ENCODE results near the gene ST6GAL2.

Gene ST6GAL2

DNA sequence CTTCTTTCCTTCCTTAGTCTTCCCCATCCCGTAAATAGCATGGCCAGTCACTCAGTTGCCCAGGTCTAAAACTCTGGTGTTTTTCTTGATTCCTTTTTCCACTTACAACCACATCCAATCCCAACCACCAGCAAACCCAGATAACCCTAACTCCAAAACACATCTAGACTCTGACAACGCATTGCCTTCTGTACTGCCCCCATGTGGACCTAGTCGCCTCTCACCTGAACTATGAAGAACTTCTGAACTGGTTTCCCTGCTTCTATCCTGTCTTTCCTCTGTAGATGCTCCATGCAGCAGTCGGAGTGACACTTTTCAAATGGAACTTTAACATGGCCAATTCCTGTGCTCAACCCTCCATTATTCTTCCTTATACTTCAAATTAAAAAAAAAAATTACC lies 26.5 kb downstream of the ST6GAL2 start:
- no peak for FAIRE-seq

DNA sequence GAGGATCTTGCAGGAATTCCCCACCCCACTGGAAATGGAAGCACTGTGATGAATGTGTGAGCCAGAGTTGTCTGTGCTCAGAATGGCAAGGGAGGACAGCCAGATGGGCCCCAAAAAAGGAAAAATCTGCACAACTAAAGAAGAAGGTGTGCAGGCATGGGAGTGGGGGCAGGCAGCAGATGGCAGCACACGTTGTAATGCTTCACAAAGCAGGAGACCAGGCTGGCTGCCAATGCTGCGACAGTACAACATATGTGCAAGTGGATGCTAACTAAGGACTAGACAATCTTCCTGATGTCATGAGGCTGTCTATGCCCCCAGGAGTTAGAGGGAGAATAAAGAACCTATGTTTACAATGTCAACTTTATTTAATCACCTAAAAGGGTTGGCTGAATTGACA lies 27.2 kb downstream of the ST6GAL2 start:
- no peak for FAIRE-seq

DNA sequence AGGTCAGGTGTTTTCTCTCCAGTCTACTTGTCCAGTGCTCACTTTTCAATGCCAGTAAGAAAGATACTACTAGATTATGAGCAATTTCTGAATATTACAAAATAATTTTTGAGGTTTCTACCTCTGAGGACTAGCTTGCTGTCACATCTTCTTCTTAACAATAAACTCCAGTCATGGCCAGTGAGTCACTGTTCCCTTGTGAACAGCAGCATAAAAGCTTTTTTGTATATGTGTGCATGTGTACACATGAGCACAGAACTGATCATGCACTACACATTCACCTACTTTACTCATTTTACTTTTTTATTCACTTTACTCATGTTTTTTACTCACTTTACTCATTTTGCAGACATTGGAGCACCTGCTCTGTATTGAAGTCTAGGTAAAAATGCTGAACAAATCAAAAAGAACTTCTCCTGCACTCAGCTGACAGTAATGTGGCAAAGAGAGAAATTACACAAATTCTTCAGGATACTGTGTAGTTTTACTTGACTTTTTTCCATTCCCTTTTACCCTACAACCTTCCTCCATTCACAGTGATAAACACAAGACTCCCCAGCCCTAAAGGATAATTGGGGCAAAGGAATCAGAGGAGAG lies 28.0 kb downstream of the ST6GAL2 start:
- no peak for FAIRE-seq

DNA sequence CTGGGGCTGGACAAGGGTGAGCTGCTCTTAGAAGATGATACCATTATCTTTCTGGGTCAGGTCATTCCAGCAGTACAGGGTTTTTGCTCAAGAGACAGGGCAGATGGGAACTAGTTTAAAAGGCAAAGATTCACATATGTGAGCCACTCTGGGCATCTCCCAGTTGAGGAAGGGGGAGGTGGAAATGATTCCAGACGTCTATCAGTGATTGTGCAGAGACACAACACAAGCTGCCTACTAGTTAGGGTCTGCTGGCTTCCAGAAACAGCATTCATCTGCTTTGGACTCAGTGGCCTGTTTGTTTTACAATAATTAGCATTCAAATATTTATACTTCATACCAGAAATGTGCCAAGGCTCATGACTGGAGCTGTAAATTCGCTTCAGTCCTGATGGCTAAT lies 32.3 kb downstream of the ST6GAL2 start:
- FAIRE-seq = no peak

DNA sequence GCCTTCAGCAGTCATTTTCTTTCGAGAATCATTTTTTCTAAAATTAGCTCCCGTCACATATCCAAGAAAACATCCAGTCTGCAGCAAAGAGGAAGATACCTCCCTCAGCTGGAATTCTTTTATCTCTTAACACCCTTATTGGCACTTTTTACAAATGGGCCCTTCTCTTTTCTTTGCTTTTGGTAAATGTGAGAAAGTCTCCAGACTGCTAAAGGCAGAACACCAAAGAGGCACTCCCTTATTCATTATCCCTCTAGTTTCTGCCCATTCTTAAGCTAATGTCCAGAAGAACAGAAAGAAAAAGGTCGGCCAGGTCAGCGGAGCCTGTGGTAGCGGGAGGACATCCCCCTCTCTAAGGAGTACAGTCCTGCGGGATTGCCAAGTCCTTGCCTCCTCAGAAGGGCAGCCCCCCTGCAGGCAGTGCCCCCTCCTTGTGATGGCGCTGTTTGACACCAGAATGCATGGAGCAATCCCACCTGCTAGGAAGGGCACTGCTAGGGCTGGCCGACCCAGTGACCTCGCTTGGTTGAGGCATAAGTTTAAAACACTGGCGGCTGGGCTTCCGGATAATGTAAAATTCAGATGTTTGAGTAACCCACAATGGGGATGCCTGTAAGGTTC lies 34.0 kb downstream of the ST6GAL2 start:
- FAIRE-seq = no peak

DNA sequence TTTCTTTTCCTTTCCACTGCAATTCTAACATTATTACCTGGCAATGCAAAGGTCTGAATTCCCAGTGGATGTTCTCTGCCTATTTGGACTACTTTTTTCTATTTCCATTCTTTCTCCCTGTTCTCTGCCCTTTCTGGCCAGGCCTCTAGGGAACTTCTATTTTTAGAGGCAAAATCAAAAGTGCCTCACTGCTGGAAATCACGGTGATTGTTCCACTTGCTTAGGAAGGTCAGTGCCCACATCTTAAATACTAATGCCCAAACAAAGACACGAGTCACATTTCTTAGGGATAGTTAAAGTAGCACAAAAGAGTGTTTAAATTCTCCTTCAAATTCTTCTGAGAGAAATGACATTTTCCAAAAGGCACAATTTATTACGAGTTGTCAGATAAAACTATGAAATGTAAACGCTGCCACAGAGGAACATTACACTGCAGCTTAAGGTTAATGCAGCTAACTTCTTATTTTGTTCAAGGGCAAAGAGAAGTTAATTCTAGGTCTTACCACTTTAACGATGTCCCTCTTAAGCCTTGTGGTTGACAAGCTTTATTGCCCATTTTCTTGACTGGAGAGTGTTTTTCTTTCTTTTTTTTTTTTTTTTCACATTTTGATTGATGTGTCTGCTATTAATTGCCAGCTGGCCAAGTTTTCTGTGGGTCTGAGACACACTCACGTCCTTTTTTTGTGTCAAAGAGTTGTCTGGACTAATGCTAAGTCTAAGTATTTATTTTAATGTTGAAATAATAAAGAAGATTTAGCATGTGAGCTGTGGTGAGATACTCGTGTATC lies 34.7 kb downstream of the ST6GAL2 start:
- no peak for FAIRE-seq

DNA sequence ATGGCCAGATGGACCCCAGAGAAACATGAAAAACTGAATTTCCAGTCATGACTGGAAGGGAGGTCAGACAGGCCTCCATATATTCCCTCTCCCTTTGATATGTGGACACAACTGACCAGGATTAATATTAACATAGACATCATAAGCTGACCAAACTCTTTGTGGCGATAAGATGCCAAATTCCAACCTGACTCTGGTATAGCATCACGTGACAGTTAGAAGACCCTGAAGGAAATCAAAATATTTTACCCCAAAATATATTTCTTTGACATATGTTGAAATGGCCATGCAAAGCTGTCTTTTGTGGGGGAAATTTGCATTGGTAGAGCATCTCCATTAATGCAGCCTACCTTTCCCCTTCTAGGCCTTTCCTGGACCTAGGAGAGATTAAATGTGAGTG lies 36.7 kb downstream of the ST6GAL2 start:
- FAIRE-seq = no peak

DNA sequence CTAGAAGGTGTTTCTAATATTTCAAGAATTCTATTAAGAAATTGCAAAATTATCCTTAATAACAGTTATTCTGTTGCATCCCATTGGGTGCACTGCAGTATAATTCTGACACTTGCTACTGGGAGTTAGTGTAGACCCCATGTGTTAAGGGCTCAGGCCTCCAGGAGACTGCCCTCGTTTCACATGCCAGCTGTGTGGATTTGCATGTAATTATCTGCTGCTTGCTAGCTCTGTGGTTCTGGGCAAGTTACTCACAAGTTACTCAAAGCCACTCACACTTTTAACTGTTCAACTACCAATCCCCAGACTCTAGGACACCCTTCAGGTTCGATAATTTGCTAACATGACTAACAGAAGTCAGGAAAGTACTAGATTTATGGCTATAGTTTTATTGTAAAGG lies 38.6 kb downstream of the ST6GAL2 start:
- FAIRE-seq = no peak

DNA sequence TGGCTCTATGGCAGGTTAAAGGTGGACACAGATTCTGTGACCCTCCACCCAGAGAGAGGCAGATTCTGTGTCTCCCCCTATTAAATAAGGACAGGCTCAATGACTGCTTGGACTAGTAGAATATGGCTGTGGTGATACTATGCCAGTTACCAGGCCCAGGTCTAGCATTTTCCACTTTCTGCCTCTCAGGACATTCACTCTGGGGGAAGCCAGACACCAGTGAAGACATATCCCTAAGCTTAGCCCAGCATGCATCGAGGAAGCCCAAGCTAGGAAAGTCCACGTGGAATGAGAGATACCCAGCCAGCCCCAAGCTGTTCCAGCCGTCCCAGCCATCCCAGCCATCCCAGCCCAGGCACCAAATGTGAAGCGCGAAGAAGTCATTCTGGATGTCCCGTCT lies 40.3 kb downstream of the ST6GAL2 start:
- FAIRE-seq = no peak

DNA sequence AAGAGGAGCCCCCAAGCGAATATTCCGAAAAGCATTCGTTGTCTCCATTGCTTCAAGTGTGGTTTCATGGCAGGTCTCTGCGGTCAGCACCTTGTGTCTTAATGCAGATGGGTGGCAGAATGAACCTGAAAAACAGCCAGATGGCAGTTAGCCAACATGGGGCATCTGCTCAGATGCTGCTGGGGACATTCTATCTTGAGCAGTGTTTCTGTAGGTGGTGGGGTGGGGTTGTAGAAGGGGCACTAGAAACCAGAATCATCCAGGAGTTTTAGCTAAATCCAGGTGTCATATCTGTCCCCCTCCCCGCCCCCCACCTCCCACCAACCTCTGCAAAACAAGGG lies 42.1 kb downstream of the ST6GAL2 start:
- no peak for FAIRE-seq

DNA sequence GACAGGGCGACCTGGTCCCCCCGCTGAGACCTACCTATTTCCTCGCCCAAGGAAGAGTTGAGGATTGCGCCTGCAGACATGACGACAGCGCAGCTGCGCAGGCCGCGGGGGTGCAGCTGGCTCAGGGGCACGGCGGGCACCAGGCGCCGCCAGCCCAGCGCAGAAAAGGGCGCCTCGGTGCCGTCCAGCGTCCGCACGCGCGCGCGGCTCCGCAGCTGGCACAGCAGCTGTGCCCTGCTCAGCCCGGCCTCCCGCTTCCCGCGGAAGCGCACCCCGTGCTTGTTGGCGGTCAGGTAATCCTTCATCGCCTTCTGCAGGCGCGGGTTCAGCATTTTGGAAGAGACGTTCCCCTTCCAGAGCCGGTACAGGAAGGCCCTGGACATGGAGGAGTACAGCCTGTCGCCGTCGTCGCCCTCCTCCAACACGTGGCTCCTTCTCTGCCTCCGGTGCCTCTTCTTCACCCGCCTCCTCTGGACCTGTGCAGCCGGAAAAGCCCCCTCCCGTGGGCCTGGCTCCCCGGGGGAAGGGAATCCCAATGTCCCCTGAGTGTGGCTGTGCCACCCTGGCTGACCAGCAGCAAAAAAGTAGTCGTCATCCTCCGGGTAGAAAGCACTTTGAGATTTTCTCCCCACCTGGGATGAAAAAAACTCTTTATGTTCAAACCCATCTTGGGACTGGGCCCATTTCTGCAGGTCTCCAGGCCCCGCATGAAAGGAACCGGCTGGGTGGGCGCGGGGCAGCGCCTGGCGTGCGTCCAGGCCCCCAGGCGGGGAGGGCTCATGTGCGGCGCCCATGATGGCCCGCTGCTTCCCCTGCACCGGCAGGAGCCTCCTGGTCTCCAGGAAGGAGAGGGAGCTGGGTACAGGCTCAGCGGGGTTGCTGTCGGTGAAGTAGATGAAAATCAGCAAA lies 42.7 kb downstream of the ST6GAL2 start:
- no peak for FAIRE-seq

DNA sequence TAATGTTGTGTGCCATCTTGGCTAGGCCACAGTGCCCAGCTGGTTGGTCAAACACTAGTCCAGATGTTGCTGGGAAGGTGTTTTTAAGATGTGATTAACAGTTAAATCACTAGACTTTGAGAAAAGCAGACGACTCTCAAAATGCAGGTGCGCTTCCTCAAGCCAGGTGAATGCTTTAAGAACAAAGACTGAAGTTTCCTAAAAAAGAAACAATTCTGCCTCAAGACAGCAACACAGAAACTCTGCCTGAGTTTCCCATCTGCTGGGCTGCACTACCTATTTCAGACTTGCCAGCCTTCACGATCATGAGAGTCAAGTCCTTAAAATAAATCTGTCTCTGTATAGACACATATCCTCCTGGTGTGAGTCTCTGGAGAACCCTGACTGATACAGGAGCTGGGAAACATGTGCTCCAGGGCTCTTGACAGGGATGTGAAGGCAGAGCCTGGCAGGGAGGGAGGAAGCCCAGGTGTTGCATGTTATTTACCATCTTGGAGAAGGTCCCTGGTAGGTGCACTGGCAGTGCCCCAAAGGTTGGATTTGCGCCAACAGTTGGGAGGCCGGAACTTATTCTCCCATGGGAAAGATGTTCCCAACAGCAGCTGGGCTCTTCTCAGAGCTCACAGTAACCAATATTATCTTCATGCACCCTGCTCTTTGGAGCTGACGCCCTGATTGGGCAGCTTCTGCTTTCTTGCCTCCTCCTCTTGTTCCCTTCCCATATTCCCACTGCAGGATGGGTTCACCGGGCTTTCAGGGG lies 43.9 kb downstream of the ST6GAL2 start:
- FAIRE-seq = no peak

DNA sequence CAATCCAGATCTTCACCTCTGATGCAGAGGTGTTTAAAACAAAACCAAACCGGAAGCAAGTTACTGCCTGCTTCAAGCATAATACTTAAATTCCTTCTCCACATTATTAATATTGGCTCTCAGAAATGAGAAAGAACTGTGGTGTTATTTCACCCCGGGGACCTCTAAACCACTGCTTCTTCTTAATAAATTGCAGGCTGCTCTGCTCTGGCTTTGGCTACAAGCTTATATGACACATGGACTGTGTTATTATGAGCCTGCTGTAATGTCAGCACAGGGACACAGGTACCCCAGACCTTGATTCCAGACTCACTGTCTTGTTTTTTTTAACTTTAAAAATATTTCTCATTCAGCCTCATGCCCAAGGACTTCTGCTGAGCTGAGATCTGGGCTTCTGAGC lies 45.1 kb downstream of the ST6GAL2 start:
- no peak for FAIRE-seq

DNA sequence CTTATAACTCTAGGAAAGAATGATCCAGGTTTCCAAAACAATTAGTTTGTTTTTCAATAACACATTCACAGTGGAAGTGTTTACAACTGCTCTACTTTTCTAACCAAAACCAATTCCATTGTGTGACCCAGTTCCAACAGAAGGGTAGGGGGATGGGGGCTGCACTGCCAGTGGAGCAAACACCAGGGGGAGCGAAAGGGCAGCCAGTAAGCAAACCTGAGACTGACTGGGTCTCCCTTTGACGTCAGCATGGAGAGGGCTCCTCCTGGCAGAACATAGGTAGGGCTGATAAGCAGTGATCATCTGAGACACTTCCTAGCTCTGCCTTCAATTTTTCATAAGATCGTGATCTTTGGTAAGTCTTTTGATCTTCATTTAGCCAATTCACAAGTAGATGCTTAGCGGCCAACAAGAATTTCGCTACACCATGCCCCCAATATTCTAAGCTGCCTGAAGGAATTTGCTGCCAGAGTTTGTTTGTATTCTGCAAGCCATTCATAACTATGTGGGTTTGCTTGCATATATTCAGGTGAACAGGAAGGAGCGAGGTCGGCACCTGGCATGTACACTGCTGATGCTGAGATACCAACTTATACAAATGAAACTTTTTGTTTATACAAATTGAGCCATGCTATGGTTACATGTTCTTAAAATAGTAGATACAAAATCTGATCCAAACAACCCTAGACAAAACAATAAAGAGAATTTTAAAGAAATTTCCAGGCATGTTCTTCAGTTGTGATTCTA lies 45.9 kb downstream of the ST6GAL2 start:
- FAIRE-seq = no peak

DNA sequence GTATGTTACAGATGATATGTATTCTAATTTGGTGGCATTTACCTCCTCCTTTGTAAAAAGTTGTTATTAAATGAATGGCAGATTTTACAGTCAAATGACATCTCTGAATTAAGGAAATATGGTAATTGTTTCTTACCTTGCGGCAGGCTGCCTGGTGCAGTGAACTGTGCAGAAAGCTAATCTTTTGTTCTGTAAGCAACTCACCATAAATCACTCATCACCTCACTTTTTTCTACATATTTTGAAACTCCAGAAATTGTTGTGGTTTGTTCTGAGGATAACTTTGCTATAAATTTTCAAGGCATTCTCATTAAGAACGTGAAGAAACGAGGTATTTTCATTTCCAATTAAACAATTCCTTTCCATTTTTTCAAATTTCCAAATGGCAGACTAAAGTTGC lies 52.7 kb downstream of the ST6GAL2 start:
- FAIRE-seq = no peak

DNA sequence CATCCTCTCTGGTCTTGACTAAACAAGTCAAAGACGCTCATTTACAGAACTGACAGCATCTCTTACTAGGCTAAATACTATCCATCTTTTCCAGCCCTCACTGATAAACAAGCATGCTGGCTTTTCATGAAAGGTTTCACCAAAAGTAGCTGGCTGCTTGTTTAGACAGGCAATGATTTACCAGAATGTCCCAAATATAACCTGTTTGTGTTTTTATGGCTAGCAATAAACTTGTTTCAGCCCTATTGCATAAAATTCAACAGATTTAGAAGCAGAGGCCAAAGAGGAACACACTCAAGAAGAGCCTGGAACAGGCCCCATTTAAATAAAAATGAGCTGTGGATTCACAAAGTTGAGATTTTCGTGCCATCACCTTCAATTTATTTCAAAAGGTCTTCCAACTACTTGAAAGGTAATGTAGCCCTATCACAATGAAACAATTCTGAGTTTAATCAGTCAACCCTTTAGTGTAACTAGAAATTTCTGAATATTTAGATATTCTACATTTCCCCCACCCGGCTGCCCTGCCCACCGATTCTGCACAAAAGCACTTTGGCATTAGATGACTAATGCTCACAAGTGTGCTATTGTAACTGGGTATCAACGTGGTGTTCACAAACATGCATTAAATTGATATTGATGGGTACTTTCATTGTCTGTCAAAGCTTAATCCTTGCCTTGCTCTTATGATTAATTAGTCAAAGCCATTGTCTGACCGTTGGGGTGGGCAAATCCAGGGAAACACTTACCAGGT lies 54.0 kb downstream of the ST6GAL2 start:
- no peak for FAIRE-seq

DNA sequence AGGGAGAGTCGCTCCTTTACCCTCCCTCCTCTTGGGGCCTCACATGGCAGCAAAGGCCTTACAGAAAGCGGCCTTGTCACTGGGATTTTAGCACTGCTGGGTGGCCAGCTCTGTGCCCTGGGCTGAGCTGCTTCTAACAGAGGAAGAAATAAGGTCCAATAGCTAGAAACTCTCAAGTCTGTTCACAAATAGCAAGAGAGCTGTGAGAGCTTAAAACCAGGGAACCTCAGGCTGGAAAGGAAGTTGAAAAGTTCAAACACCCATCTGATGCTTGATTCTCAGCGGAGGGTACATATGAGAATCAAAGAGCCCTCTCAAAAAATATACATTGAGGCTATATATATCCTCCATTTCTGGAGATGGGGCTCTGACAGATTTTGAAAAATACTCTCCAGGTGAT lies 54.7 kb downstream of the ST6GAL2 start:
- no peak for FAIRE-seq

DNA sequence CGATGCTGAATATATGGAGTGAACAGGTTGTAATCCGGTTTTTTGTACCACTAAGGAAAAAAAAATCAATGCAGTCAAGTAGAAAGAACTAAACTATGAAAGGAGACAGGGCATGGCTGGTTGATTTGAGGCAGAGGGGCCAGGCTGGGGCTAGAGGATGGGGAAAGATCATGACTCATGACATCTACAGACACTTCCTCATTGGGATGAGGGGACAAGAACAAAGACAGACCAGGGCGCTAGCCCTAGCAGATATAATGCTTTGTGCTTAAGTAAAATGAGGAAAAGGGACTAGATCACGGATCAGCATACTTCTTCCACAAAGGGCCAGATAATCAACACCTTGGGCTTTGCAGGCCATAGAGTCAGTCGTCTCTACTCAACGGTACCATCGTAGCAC lies 55.8 kb downstream of the ST6GAL2 start:
- FAIRE-seq = no peak

DNA sequence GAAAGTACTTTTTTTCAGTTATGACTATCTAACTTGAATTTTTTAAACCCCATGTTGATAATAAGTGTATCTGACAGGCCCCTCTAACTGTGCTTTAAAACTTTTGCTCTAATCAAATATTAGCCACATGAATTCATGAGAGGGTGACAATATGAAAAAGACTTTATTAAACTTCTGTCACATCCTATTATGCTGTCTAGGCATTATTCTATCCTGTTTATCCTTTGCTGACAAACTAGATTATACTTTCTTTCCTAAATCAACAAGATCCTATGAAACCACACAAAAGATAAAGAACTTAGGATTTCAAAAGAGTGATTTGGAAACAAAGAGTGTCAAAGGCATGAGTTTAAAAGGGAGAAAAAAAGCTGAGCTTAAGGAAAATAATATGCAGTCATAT lies 57.8 kb downstream of the ST6GAL2 start:
- no peak for FAIRE-seq

DNA sequence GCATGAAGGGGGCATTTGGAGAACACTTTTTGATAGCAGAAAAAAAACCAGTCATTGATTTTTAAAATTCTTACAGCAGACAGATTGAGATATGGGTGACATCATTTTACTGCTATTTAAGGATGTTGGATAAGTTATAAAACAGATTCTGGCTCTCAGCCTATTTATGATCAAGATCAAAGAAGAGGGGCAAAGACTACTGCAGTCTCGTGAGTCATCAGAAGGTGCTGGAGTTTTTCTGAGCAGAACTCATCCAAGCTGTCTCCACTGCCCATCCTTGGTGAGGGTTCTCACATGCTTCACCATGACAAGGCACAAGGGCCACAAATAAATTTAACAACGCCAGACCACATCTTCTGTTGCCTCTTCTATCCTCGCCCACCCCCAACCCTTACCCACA lies 58.8 kb downstream of the ST6GAL2 start:
- FAIRE-seq = no peak

DNA sequence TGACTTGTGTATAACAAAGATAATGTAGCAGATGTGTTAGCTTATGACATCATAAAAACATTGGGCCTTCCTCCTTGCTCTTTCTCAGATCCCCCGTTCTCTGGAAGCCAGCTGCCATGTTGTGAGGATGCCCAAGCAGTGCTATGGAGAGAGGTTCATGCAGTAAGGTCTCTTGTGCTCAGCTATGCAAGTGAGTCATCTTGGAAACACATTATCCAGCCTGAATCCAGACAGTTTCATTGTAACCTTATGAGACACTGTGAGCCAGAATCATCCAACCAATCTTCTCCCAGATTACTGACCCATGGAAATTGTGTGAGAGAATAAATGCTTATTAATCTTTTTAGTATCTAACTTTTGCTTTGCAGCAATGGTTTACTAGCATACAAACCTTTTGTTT lies 60.8 kb downstream of the ST6GAL2 start:
- no peak for FAIRE-seq

All from colon (tissue), 2 donors.